Measurements from ENCODE around the gene TRAK1.

Gene TRAK1

DNA sequence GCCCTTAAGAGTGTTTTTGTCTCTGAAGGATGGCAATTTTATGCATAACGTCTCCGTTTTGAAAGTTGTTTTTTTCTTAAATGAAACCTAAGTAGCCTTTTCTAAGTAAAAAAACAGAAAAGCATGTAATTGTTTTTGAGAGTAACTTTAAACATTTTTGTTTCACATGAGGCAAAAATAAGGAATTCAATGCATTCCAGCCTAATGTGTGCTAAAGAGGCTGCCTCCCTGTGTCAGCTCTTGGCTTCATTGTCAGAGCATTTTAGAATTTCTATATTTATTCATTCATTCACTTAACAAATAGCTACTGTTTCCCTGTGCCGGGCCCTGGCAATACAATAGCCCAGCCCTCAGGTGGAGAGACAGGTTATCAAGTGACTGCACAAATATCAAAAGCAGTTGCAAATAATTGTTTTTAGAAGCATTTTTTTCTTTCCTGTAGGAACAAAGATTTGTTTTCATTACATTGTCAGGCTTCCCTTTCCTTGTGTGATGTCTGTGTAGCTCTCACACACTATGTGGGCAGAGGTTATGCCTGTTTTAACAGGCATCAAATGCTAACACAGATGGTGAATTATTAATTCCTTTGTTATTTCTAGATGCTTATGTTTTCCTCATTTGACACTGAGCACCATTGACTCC is 93.0 kb downstream of the TRAK1 start:
- DNase-seq = no peak

DNA sequence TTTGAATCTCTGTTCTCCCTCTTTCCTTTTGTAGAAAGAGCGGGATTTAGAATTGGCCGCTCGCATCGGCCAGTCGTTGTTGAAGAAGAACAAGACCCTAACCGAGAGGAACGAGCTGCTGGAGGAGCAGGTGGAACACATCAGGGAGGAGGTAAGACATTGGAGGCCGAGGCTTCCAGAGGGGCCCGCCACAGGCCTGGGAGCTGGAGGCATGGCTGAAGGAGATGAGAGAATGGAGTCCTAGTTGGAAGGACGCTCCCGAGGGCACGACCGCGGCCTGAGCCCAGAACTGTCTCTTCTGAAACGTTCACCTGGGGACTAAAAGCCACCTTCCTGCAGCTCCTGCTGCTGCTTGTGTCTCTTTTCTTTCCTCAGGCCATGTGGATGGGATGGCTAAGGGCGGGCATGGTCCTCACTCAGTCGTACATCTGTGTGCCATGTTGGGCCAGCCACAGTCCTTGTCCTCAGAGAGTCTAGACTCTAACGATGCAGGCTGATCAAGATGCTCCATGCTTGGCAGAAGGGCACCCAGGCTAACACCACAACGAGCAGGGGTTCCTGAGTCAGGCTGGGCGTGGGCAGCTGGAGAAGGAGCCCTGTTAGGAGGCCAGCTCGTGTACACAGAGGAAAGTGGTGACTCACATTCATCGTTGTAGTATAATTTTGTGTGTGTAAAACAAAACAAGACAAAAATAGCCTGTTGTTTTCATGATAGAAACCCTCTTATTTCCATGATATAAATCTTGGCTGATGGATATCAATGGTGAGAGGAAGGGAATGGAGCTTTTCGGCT is 93.7 kb downstream of the TRAK1 start:
- DNase-seq = peak in 1 of 3 donors; percentile 42

DNA sequence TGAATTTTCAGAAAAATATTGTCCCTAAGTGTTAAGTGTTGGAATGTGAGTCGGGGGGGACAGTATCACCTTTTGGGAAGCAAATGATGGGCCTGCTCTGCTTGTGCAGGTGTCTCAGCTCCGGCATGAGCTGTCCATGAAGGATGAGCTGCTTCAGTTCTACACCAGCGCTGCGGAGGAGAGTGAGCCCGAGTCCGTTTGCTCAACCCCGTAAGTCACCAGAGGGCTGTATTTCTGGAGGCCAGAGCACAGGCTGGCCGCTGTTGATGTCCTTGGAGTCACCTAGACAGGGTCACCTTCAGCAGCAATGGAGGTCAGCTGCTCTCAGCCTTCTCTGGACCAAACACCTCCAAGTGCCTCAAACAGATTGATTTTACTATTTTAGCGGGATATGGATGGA is 96.8 kb downstream of the TRAK1 start:
- DNase-seq = no peak

DNA sequence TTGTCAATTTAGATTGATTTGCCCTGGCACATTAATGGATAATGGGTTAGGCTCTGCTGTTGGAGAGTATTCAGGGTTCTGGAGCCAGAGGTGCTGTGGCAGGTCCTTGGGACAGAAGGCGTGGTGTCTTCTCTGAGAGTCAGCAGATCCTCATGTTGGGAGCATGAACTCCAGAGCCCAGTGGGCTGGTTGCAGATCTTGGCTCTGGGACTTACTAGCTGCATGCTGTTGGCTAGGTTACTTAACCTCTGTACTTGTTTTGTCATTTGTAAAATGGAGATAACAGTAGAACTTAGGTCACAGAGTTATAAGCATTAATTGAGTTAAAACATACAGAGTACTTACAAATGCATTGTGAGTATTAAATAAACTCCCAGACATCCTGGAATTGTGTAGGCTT is 97.2 kb downstream of the TRAK1 start:
- no peak for DNase-seq

DNA sequence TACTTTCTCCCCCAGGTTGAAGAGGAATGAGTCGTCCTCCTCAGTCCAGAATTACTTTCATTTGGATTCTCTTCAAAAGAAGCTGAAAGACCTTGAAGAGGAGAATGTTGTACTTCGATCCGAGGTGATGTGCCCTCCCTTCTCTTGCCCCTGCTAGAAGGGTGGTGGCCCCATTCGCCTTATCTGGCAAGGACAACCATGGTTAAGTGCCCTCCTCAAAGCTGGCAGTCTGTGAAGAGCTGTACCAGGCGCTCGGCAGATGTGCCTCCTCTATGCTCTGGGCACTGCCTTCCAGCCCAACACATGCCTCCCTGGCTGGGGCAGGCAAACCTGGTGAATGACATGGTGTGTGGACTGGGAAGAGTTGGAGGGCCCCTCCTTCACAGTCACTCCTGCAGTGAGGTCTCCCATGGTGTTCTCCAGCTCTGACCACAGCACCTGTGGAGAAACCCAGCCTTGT is 97.9 kb downstream of the TRAK1 start:
- DNase-seq = no peak

DNA sequence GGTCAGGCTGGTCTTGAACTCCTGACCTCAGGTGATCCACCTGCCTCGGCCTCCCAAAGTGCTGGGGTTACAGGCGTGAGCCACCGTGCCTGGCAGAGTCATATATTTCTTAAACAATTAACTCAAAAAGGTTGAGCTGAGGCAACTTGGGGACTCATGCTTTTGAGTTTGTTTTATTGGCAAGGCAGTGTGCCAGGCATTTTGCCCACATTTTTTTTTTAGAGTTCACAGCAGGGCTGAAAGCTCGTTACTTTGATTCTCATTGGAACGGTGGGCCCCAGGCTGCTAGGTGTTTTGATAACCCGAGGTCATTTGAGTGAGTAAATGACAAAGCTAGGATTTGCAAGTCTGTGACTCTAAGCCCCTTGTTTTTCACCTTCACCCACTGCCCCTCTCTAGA is 98.6 kb downstream of the TRAK1 start:
- no peak for DNase-seq

DNA sequence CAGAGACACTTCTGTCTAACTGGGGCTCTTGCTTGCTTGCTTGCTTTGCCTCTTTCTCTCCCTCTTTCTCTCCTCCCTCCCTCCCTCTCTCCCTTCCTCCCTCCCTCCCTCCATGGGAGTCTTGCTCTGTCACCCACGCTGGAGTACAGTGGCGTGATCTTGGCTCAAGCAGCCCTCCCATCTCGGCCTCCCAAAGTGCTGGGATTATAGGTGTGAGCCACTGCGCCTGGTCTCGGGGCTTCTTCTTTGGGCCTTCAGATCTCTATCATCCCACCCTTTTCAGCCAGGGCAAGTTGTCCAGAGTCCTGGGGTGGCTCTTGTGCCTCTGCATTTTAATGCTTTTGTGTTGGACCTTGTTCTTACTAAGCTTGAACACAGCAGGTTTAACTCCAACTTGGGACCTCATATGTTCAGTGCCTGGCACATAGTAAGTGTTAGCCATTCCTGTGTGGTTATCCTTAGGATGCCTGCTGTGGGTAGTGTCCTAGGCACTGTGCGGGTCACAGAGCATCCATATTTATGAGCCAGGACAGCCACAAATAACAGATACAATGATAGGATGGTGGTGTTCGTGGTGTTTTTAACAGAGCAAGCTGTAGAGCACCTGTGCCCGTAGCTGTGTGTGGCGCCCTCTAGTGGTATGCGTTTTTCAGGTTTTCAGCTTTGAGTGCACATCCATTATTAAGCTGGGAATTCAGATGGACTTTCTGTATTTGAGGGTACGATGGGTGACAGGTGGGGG is 99.7 kb downstream of the TRAK1 start:
- DNase-seq = peak; percentile 57 to 80 (median 68)

DNA sequence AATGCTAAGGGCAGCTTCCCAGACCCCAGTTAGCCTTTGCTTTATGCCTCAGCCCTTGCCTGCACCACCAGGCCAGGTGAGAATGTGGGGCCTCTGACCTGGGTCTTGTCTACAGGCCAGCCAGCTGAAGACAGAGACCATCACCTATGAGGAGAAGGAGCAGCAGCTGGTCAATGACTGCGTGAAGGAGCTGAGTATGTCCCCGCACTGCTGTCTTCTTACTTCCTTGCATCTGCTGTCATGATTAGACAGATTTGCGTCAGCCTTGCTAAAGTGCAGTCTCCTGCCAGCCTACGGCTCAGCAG is 100.2 kb downstream of the TRAK1 start:
- DNase-seq = peak; percentile 4 to 31 (median 29)

DNA sequence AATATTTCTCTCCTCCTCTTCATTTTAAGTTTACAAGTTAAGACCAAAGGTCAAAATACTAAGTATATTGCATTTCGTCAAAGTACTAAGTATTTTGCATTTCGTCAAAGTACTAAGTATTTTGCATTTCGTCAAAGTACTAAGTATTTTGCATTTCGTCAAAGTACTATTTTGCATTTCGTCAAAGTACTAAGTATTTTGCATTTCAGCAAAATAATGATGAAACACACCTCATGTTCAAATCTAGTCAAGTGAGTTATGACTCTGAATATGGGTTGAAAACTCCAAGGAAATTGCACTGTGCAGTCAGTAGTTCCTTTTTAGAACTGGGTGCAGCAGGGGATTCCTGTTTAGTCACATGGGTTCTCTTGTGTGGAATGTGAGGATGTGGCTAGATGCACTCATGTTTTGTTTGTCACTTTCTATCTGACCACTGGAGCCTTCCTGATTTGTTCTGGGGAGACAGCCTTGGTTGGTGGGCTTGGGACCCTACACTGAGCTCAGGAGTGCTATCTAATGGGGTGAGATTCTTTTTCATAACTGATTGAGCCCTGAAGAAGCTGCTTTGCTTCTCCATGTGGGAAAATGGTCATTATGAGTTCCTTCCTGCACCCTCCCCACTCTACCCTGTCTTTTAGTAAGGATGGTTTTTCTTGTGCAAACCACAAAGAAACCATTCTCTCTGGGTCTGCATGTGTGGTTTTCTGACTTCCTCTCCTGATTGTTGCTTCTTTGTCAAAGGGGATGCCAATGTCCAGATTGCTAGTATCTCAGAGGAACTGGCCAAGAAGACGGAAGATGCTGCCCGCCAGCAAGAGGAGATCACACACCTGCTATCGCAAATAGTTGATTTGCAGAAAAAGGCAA is 101.4 kb downstream of the TRAK1 start:
- peak; percentile 86 to 93 (median 92) for DNase-seq

DNA sequence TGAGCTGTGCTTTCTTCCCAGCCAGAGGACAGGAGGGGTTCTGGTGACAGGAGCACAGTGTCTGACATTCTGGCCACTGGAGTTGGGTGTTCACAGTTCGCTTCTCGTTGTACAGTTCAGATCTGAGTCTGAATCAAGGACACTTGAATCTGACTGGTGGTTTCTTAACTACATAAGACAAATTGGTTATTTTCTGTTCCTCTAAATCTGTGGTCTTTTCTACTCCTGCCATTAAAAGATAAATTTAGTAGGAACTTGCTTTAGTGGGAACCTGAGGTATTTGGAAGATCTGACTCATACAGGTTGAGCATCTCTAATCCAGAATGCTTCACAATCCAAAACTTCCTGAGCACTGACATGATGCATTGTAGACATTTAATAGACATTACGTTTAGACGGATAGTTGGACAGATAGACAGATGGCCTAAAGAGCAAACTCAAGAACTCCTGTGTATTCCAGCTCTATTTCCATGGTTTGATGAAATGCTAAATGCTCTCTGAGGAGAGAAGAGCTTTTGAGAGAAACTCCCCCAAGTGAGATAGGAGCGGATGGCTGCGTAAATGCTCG is 103.9 kb downstream of the TRAK1 start:
- DNase-seq = no peak

DNA sequence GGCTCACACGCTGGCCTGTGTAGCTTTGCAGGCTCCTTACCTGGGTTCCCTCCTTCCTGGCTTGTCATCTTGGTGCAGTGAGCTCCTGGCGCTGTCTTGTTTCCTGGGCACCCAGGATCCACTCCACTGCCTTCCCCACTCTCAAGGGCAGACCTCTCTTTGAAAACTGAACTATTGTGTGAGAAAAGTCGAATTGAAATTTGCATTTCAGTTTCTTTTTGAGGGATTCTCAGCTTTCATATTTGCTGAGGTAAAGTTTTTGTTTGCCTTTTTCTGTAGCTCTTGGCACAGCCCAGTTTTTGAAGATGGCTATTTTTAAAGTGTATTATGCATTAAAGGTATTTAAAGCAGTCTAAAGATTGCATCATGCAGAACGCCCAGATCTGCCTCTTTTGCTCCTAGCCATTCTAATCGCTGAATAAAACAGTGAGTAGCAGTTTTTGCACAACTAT is 104.7 kb downstream of the TRAK1 start:
- DNase-seq = no peak

DNA sequence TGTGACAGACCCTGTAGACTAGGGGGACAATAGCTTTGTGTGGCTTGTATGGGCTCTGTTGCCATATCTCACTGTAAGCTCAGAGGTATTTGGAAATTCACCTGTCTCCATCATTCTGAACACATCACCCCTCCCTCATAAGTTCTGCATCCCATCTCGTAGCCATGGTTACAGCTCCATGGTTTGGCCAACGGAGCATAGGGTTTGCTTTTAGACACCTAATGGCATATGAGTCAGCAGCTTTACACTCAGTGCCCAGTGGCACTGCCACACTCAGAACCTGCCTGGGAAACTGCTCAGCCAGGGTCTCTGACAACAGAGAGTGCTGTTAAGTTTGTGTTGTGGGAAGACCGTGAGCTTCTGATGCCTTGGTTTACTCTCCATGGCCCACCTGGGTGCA is 107.6 kb downstream of the TRAK1 start:
- no peak for DNase-seq

DNA sequence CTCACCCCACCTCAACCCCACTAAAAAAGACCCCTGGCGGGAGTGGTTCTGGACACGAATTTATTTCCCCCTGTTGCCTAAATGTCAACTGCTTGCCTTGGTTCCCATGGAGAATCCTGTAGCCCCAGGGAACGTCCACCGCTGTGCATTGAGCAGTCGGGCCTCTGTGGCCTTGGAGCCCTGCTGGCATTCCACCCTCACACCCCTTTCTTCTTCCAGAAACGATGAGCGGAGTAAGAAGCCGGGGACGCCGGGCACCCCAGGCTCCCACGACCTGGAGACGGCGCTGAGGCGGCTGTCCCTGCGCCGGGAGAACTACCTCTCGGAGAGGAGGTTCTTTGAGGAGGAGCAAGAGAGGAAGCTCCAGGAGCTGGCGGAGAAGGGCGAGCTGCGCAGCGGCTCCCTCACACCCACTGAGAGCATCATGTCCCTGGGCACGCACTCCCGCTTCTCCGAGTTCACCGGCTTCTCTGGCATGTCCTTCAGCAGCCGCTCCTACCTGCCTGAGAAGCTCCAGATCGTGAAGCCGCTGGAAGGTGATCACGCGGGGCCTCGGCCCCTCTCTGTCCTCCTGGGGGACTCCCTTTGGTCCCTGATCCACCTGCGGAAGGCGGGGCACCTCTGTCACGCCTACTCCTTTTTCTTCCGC is 111.2 kb downstream of the TRAK1 start:
- no peak for DNase-seq

DNA sequence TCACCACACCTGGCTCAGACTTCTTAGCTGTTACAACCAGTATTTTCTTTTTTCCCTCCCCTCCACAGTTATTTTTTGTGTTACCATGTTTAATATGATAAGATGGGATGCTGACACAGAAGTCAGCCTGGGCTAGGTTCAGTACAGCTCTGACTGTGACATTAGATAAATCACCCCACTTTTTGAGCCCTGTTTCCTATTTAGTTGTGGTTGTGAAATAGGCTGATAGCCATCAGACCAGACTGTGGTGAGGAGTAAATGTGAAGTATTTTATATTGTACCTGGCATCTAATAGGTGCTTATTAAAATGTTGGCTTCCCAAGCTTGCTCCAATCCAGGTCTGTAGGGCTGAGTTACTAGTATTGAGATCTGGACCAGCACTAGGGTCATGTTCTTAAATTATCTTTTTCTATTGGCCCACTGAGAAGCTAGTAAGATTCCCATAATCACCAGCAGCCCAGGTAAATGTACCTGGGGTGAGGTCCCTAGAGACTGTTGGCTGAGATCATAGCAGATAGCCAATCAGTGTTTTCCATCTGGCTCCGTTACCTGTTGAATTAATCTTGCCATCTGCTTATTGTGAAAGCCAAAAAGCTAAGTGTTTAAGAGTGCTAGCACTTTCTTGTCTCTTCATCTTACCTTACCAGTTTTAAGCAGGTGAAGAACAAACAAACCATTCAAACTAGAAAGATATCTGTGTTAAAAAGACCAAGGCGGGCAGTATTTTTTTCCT is 113.9 kb downstream of the TRAK1 start:
- DNase-seq = no peak

DNA sequence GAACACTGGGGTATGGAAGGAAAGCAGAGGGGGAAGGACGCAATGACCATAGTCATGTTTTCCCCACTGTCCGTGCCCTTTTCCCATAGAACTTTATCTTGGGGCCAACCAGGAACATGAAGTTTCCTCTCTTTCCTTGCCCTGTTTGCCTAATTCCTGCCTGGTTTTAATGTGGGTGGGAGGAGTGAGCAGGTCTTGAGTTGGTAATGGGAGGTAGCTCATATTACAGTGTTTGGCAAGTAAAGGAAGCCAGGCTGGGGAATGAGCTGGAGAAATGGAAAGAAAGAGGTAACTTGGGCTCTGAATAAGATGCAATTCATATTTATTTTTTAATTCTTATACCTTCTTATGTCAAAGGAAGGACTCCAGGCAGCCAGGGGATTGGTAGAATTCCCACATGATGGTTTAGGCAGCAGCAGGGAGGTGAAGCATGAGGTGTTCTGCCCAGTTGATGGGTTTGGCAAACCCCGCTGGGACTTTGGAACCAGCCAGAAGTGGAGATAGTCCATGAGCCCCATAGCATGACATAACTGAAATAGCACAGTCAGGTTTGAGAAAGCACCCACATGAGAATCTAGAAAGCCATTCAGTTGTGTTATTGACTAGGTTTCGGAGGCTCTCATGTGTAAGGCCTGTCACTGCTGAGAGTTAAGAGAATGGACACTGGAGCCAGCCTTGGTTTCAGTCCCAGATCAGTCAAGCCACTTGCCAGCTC is 114.8 kb downstream of the TRAK1 start:
- no peak for DNase-seq

DNA sequence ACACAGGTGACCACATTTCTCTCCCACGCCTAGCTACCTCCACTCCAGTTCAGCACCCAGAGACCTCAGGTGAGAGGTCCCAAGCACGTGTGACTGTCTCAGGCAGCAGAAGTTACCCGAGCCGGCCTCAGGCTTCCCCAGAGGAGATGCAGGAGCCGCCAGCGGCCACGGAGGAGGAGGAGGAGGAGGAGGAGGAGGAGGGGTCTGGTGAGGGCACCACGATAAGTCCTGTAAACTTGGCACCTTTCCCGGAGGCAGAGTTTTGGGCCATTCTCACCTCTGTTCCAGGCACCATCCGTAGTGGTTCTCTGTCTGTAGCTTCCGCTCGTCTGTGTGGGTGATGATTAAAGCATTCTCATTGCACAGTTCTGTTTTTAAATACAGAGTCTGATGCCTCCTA is 118.8 kb downstream of the TRAK1 start:
- DNase-seq = no peak

DNA sequence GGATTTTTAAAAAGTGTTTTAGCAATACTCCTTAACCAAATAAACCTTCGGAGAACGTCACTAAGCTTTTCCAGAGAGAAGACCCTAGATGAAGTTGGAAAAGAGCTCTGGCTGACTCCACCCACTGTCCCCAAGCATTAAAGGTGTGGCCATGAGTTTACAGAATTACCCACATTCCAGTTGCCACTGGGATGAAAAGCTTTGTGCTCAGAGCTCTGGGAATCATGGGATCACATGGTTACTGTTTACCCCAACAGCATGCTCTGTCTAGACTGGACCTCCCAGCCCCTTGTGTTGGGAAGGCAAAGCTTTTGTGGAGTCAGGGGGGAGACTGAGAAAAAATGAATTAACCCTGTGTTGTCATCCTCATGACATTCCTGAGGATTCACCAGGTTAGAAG is 119.6 kb downstream of the TRAK1 start:
- DNase-seq = no peak

DNA sequence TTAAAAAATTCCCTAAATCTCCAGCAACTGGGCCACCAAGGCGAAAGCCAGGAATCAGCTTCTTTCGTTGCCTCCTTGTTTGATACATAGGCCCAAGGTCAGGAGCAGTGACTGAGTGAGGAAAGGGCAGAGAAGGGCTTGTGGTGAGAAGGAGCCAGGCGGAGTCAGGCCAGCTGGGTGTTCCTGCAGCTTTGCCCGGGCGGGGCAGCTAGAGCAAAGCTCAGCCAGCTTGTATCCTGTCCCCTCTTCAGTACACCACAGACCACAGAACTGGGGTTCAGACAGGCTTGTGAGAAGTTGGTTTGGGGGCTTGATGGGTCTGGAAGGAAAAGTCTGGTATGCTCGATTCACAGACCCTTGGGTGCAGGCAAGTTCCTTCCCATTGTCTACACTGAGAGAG is 122.3 kb downstream of the TRAK1 start:
- DNase-seq = no peak

DNA sequence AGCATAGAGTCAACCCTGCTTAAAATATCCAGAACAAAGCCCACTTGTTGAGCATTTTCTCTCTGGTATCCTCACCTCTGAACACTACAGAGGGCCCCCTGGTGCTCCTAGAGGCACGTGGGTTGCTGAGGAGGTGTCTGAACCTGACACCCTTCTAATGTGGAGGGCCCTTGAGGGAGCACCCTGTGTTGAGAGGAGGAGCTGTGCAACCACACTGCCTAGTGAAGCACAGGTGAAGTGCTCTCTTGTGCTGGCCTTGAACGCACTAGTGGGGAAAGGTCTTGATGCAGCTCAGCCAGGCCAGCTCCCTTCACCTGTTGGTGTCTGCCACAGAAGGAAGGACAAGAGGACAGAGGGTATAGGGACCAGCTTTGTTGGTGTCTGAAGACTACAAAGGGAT is 122.9 kb downstream of the TRAK1 start:
- no peak for DNase-seq

DNA sequence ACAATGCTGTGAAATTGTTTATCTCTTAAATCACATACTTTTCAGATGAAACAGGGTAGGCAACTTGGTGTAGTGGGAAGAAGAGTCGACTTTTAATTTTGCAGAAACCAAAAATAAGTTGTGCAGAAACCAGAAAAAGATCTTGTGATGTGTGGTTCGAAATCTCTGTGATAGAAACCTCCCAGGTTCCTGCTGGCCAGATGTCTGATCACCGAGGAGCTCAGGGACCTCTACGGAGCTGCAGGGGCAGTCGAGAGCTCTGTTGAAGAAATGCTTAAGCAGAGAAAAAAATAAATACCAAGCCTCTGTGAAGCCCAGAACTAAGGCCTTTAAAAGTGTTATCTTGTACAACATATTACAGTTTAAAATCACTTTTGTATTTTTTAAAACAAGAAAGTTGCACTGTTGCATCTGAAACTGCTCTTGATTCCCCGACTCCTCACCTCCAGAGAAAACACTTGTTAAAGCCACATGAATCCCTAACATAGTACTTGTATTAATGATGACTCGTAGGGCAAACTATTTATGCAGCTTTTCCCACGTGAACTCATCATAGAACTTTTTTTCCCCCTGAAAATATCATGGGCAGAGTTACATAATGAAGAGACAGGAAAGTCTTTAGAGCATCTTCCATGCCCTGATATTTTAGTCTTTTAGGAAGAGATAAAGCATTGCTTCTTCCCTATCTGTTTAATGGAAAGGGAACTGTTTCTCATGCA is 123.6 kb downstream of the TRAK1 start:
- DNase-seq = no peak

All from suppressor macrophage treated with lipopolysaccharide for 1 hour (primary cell).